NCI-H1436 (cell line): ENCODE measurements around the gene MOGAT3.

Experiments used
- DNase-seq: peaks from one replicate; lab custom pipeline; 2025; lab: John Stamatoyannopoulos, UW

MOGAT3 gene

GRCh38 chr7:101172005-101172853, 28.6 kb downstream of the MOGAT3 start:
- DNase-seq: peak; percentile 32

- no peak for DNase-seq
These were observed 29.4 kb downstream of the MOGAT3 start for GRCh38 chr7:101171442-101171837.

- DNase-seq: no peak
These were observed 30.0 kb downstream of the MOGAT3 start for GRCh38 chr7:101170617-101171441.

DNA sequence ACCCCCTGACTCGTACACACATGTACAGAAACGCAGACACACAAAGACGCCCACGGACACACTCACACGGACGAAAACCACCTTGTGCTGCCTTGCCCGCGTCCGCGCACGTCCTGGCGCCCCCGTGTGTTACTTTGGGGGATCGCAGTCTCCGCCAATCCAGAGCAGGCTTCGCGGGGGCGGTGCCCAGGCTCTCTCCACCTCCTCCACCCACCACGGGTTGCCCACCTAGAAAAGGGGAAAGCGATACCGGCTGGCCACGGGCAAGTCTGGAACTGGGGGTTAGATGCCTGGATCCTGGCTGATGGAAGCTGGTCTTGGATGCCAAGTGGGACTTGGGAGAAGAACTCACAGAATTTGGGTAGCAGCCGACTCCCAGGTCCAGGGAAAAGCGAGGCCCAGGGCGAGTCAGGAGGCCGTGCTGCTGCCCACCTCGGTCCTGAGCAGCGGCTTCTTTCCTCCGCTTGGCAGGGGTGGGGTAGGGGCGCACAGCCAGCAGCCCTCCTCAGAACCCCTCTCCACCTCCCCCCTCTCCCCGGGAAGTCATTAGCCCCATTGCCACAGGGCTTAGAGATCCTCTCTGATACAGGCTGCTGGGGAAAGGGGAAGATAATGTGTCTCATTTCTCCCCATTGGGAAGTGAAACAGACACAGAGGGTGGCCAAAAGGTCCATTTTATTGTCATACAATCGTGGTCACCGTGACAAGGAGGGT, 30.8 kb downstream of the MOGAT3 start:
- DNase-seq: peak; percentile 48

DNA sequence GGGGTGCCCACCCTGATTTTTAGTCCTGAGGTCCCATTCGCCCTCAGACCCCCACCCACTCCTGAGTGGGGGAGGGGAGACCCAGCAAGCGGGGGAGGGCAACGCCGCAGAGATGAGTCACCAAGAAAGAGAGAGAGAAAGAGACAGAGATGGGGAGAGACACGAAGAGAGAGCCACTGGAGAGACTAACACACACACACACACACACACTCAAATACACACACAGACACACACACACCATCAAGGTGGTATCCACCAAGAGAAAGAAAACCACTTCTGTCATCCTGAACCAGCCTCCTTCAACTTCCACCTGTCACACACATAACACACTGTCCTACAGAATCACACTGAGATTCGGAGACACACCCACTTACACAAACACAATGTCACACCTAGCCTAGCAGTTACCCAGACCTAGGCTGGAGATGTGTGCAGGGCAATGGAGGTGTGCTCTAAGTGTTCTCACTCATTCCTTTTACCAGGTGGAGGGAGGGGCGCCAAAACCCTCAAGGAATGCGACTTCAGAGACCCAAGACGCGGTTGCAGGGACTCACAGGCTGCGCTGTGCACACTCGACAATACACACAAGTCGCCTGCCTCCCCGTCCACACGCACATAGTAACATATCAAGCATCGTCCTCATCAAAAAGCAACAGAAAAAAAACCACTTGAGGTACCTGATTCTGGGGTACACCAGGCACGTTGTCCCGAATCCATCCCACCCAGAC, 31.6 kb downstream of the MOGAT3 start:
- DNase-seq: no peak

GRCh38 chr7:101168412-101169049, 32.3 kb downstream of the MOGAT3 start:
- no peak for DNase-seq

DNA sequence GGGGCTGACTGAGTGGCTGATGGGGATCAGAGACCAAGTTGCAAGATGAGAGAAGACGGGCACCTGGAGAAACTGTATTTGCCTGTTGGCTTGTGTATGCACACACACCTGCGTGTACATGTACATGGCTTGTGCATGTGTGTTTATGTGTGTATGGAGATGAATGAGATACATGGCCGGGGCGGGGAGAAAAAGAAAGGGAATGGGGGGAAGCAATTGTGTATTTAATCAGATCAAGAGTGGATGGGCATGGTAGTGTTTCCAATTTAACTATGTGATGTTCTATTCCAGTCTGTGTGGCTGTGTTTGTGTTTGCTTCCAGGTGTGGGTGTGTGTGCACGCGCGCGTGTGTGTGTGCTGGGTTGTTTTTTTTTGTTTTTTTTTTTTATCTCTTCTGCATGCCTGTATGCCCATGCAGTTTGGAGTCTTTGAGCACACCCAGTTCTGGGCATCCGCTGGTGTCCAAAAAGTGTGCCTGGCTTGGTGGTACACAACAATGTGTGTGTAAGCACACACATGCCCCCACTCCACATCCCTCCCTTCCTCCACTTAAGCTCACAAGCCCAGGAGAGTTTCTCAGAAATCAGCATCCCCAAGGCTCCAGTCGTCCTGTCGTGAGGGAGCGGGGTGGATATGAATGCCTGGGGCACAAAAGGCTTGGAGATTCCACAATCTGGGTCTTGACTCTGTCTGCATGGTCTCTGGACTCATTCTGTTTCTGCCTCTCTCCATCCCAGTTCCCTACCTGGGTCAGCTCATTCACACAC, 33.0 kb downstream of the MOGAT3 start:
- no peak for DNase-seq

DNA sequence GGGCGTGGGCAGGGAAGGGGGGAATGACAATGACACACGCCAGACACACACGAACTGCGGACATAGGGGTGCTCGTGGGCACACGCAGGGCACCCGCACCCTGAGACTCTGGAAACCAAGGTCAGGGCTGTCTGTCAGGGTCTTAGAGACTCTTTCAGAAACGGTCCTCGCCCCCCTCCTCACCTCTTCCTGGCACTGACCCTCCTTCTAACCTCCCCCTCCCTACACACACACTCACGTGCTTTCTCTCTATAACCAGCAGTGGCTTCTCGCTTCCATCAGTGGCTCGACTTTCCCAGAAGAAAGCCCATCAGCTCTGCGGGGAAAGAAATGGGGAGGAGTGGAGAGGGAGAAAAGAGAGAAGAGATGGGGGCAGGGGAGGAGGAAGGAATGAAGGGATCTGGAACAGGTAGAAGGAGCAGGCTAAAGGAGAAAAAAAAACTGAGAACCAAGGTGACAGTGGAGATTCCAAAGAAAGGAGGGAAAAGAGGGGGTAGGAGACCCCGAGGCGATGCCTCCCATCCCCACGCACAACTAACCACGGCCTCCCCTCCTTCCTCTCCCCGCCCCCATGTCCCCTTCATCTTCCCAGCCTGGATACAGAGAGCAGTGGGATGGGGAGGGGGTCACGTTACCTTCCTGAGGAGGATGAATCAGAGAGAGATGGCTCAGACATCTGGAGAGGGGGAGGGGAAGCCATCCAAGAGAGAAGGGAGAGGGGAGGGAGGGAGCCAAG, 33.8 kb downstream of the MOGAT3 start:
- no peak for DNase-seq

- no peak for DNase-seq
These were observed 34.3 kb downstream of the MOGAT3 start for GRCh38 chr7:101166648-101166908.

DNA sequence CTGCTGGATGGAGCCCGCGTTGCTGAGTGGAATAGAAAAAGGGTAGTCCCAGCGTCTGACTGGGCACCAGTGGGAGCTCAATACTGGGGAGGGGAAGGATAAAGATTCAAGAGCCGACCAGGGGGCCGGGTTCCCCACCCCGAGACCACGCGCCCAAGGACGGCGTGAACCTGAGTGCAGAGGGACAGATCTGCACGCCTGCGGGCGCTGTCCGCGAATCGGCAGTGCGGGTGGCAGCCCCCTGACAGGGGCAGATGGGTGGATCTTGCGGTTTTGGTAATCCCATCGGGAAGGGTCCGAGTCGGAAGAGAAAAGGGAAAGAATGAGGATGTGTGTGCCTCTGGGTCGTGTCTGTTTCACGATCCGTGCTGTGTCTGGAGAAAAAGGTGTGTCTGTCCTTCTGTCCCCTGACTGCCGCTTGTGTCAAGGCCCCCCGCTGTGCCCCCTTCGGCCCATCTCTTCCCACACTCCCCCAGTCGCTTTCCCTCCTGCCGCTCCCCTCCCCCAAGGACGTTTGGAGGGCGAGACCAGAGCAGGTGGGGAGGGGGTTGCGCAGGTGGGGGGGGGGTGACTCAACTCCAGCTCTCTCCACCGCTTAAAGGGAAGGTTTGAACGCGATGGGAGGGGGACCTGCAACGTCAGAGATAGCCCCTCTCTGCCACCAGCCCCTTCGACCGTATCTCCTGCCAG, 34.7 kb downstream of the MOGAT3 start:
- DNase-seq: no peak

DNA sequence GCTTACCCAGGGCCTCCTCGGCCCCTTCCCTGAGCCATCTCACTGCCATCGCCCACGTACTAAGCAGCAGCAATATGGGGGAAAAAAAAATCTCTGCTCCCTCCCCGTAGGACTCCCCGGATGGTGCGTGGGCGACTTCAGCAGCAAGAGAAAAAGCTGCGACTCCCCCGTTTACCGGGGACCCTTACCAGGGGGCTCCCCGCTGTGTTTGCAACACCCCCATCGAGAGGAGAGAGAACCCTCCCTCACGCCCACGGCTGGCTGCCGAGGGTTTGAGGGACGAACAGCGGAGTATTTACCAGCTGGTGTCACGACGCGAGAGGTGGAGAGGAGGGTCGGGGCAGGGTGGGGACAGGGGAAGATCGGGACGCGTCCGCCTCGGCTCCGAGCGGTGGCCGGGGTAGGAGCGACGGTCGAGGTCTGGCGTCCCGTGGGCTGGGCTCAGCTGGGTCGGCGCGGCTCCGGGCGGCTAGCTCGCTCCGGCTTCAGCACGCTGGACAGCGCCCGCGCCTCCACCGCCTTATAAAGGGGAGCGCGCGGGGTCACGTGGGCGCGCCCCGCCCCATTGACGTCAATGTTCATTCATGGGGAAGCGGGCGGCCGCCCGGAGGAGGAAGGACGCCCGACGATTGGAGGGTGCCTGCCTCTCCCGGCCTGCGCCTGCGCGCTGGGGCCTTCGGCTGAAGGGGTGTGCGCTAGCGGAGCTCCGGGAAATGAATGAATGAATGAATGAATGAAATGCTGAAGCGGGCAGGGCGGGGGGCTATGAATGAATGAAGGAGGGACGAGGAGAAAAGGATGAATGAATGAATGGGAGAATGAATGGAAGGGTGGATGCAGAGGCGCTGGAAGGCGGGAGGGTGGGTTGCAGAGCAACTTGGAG, 35.5 kb downstream of the MOGAT3 start, which contains the start of gene VGF:
Gene VGF (minus strand): TSS at position 495 of the 883 bp plus-strand sequence. CDS start 726 bp downstream, outside the sequence.
- peak; percentile 91 for DNase-seq

GRCh38 chr7:101164071-101164840, 36.6 kb downstream of the MOGAT3 start:
- no peak for DNase-seq

- DNase-seq: peak; percentile 45
These were observed 37.4 kb downstream of the MOGAT3 start for GRCh38 chr7:101163279-101164070.

- DNase-seq: peak; percentile 55
These were observed 38.1 kb downstream of the MOGAT3 start for GRCh38 chr7:101162551-101163278.

- DNase-seq: no peak
These were observed 39.0 kb downstream of the MOGAT3 start for GRCh38 chr7:101161692-101162471.
